SK-N-SH (cell line): ENCODE results near the gene LTBP2. TPM values are rescaled to one million over a fixed set of nuclear protein-coding genes. Genes with fewer than 3 reads are reported as not detected.

Experiments used
- CTCF ChIA-PET: fragments of 300-600, 350-600 bp; formaldehyde crosslinking; extraction: SDS; loops from one replicate; lab custom pipeline; 2021; lab: Yijun Ruan, JAX
- POLR2A ChIA-PET: fragments of 350-600 bp; sonication (Branson Sonifier 250); formaldehyde crosslinking; extraction: SDS; loops from one replicate; lab custom pipeline; 2020; ENCODE audit warnings: antibody characterized with exemption, inconsistent platforms; lab: Yijun Ruan, JAX
- DNase-seq: peaks from one replicate; pipeline ENCODE4 v3.0.0; 2012
- H2AFZ ChIP-seq: fragments of 200-600 bp; sonication (generic); 2 replicates; pipeline ENCODE4 v1.8.1; 2016; ENCODE audit warnings: antibody characterized with exemption, mild to moderate bottlenecking, low read depth
- H3F3A ChIP-seq: fragments of 200-600 bp; sonication (generic); replicated peaks from 2 replicates; pipeline ENCODE3; 2016; ENCODE audit warnings: antibody characterized with exemption, mild to moderate bottlenecking; ENCODE audit not compliant: insufficient read depth
- H3K27ac ChIP-seq, 2 experiments: fragments of 200-500 bp in 1 of 2; fragments of 200-600 bp in 1 of 2; sonication (Bioruptor generic) in 1 of 2; sonication (generic), shearing (Covaris generic) in 1 of 2; 2 replicates each; pipeline versions ENCODE4 v1.5.1 to v1.6.1; 2014 to 2016; ENCODE audit warnings: low read depth in 2 of 2, inconsistent platforms in 1 of 2, low read length in 1 of 2, mild to moderate bottlenecking in 1 of 2, mixed read lengths in 1 of 2
- H3K27me3 ChIP-seq: fragments of 200-600 bp; sonication (generic), shearing (Covaris generic); 2 replicates; pipeline ENCODE4 v1.6.1; 2016; ENCODE audit warnings: mixed run types; ENCODE audit not compliant: insufficient read depth
- H3K36me3 ChIP-seq, 2 experiments: fragments of 200-500 bp in 1 of 2; fragments of 200-600 bp in 1 of 2; sonication (Bioruptor generic) in 1 of 2; sonication (generic) in 1 of 2; replicated peaks in 1 of 2; 2 replicates each; pipeline versions ENCODE3 to v1.5.1; 2014 to 2016; ENCODE audit warnings: low read length in 1 of 2, mild to moderate bottlenecking in 1 of 2; ENCODE audit not compliant: insufficient read depth in 2 of 2, control insufficient read depth in 1 of 2
- H3K4me1 ChIP-seq, 2 experiments: fragments of 200-500 bp in 1 of 2; fragments of 200-600 bp in 1 of 2; sonication (Bioruptor generic) in 1 of 2; sonication (generic), shearing (Covaris generic) in 1 of 2; 2 replicates each; pipeline versions ENCODE4 v1.5.1 to v1.6.1; 2014 to 2016; ENCODE audit warnings: low read depth in 1 of 2, low read length in 1 of 2, mixed run types in 1 of 2; ENCODE audit not compliant: insufficient read depth in 2 of 2, control insufficient read depth in 1 of 2
- H3K4me2 ChIP-seq: fragments of 200-600 bp; sonication (generic), shearing (Covaris generic); 2 replicates; pipeline ENCODE4 v1.6.1; 2017; ENCODE audit warnings: mixed run types
- H3K4me3 ChIP-seq, 2 experiments: fragments of 200-500 bp in 1 of 2; fragments of 200-600 bp in 1 of 2; sonication (Bioruptor generic) in 1 of 2; sonication (generic), shearing (Covaris generic) in 1 of 2; 2 replicates each; pipeline versions ENCODE4 v1.5.1 to v1.8.1; 2014 to 2016; ENCODE audit warnings: low read depth in 2 of 2, inconsistent platforms in 1 of 2, low read length in 1 of 2, mild to moderate bottlenecking in 1 of 2, mixed read lengths in 1 of 2, moderate library complexity in 1 of 2
- H3K79me2 ChIP-seq: fragments of 200-600 bp; sonication (generic); 2 replicates; pipeline ENCODE4 v1.8.1; 2017; ENCODE audit warnings: mild to moderate bottlenecking; ENCODE audit not compliant: insufficient read depth
- H3K9ac ChIP-seq: fragments of 200-600 bp; sonication (generic); 2 replicates; pipeline ENCODE4 v1.6.1; 2017; ENCODE audit warnings: mixed run types
- H3K9me2 ChIP-seq: fragments of 200-600 bp; sonication (generic); 2 replicates; pipeline ENCODE4 v1.6.1; 2017; ENCODE audit warnings: mixed run types
- H3K9me3 ChIP-seq: fragments of 200-600 bp; sonication (generic); 2 replicates; pipeline ENCODE4 v1.6.1; 2017; ENCODE audit warnings: mixed run types, mild to moderate bottlenecking, moderate library complexity
- H4K20me1 ChIP-seq: fragments of 200-600 bp; sonication (generic); 2 replicates; pipeline ENCODE4 v1.6.1; 2017; ENCODE audit warnings: mild to moderate bottlenecking, mixed run types; ENCODE audit not compliant: insufficient read depth
- ELF1 ChIP-seq: IDR thresholded peaks from 2 replicates; pipeline ENCODE4 v1.4.0; 2012
- EZH2phosphoT487 ChIP-seq: fragments of 200-600 bp; sonication (generic); IDR thresholded peaks from 2 replicates; pipeline ENCODE4 v1.6.1; 2017; ENCODE audit warnings: low read depth, mixed run types, mild to moderate bottlenecking, antibody characterized with exemption, moderate library complexity, borderline replicate concordance
- GABPA ChIP-seq: IDR thresholded peaks from 2 replicates; pipeline ENCODE4 v1.4.0; 2012; ENCODE audit warnings: low read depth, mild to moderate bottlenecking
- JUND ChIP-seq: IDR thresholded peaks from 2 replicates; pipeline ENCODE4 v1.4.0; 2012
- MAX ChIP-seq: IDR thresholded peaks from 2 replicates; pipeline ENCODE4 v1.4.0; 2012; ENCODE audit warnings: low read depth
- MXI1 ChIP-seq: IDR thresholded peaks from 2 replicates; pipeline ENCODE4 v1.6.1; 2012; ENCODE audit warnings: mild to moderate bottlenecking, low read depth, low read length, improper control_type of control experiment
- NFIC ChIP-seq: IDR thresholded peaks from 2 replicates; pipeline ENCODE4 v1.4.0; 2012; ENCODE audit warnings: borderline replicate concordance
- POLR2AphosphoS5 ChIP-seq: IDR thresholded peaks from 2 replicates; pipeline ENCODE4 v1.6.1; 2012; ENCODE audit warnings: low read depth, low read length
- RCOR1 ChIP-seq: fragments of 150-350 bp; IDR thresholded peaks from 2 replicates; pipeline ENCODE4 v1.6.1; 2017; ENCODE audit warnings: antibody characterized with exemption, low read length
- RFX5 ChIP-seq: IDR thresholded peaks from 2 replicates; pipeline ENCODE4 v1.6.1; 2012; ENCODE audit warnings: mild to moderate bottlenecking, improper control_type of control experiment, low read length
- SMC3 ChIP-seq: IDR thresholded peaks from 2 replicates; pipeline ENCODE4 v1.6.1; 2012; ENCODE audit warnings: low read depth, low read length, improper control_type of control experiment
- TEAD4 ChIP-seq: IDR thresholded peaks from 2 replicates; pipeline ENCODE4 v1.4.0; 2012; ENCODE audit warnings: mild to moderate bottlenecking, borderline replicate concordance; ENCODE audit not compliant: insufficient read depth
- USF1 ChIP-seq: IDR thresholded peaks from 2 replicates; pipeline ENCODE4 v1.4.0; 2012; ENCODE audit warnings: low read depth, borderline replicate concordance
- YY1 ChIP-seq: IDR thresholded peaks from 2 replicates; pipeline ENCODE4 v1.4.0; 2012; ENCODE audit warnings: low read depth, mild to moderate bottlenecking
- WGBS: methylation state at CpG from one replicate; pipeline ENCODE4 v1.1.6; 2017; ENCODE audit warnings: low lambda C conversion rate; 5-methylcytosine and 5-hydroxymethylcytosine counted together
- polyA plus RNA-seq, 3 experiments: library from polyadenylated mRNA; depleted of rRNA; stranded (reverse); fragments of >200 nt; gene quantifications; 2 replicates each; pipeline ENCODE4 v1.2.3, GENCODE V29; 2012
- TF ChIP-seq, protein P1 (sequence below): fragments of 200-600 bp; sonication (generic); IDR thresholded peaks from 2 replicates; pipeline ENCODE4 v1.6.1; 2017; ENCODE audit warnings: antibody characterized with exemption, mild to moderate bottlenecking, moderate library complexity

LTBP2 gene
- polyA plus RNA-seq, 1 of the 3 experiments (the other 2 are of a cell fraction): 58.8 TPM

DNA sequence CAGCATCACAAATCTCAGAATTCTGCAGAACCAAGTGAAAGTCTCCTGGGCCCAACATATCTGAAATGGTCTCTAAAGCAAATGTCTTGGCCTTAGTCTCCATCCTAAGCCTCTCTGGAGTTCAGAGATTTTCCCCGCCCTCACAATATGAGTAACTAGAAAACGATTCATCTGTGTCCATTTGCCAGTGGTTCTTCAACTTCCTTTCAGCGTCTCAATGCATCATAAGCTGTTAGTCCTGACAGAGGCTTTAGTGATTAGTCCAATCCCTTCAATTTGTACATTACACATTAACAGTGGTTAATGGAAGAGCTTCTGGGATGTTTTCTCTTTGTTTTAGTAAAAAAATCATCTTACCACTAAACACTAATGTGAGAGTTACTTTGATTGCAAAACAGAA is 136.4 kb downstream of the LTBP2 start (continued):
- TF ChIP-seq, protein P1, sequence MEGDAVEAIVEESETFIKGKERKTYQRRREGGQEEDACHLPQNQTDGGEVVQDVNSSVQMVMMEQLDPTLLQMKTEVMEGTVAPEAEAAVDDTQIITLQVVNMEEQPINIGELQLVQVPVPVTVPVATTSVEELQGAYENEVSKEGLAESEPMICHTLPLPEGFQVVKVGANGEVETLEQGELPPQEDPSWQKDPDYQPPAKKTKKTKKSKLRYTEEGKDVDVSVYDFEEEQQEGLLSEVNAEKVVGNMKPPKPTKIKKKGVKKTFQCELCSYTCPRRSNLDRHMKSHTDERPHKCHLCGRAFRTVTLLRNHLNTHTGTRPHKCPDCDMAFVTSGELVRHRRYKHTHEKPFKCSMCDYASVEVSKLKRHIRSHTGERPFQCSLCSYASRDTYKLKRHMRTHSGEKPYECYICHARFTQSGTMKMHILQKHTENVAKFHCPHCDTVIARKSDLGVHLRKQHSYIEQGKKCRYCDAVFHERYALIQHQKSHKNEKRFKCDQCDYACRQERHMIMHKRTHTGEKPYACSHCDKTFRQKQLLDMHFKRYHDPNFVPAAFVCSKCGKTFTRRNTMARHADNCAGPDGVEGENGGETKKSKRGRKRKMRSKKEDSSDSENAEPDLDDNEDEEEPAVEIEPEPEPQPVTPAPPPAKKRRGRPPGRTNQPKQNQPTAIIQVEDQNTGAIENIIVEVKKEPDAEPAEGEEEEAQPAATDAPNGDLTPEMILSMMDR: no peak
- TF ChIP-seq USF1: no peak
- TF ChIP-seq NFIC: no peak
- peak; percentile 40; the same call in 1 of the 2 replicates for TF ChIP-seq JUND
- no peak for TF ChIP-seq MAX

DNA sequence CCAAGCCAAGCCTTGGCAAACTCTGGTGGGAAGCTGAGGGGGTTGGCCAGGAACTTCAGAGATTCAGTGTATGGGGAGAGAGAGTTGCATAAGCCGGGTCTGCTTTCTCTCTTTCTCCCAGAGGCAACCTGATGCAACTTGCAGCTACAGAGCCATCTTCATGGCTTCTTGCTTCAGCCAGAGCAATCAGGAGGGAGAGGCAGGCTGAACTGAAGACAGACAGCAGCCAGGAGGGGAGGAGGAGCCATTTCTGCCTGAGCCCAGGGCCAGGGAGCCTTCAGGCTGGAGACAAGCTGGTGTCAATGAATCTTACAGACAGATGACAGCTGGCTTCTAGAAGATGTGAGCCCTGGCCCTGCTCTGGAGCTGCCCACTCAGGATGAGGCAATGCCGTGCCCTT is 137.7 kb downstream of the LTBP2 start:
- H3K4me1 ChIP-seq: peaks cover 0 to 4% of the 10 kb centered on the region in 2 experiments; a peak in 1 of 4 replicates
- DNase-seq: no peak
- H3K27me3 ChIP-seq: no peaks in the 10 kb centered on the region
- ChIA-PET CTCF (interaction anchor here (0.6 to 10.1 kb wide), 4 partner anchors 15 to 455 kb away, joined by 3 to 249 read pairs (median 5); no protein-coding TSS in a partner anchor), POLR2A (no interaction called here)
- H3K79me2 ChIP-seq: no peaks in the 10 kb centered on the region
- TF ChIP-seq EZH2phosphoT487 (no peak), POLR2AphosphoS5 (no peak), RFX5 (no peak), TEAD4 (no peak), YY1 (no peak), USF1 (no peak), MXI1 (no peak), RCOR1 (no peak), NFIC (no peak)
- H3F3A ChIP-seq: peaks cover 6% of the 10 kb centered on the region
- no peak overlapping the region for H3K27ac ChIP-seq
- no peak overlapping the region for H2AFZ ChIP-seq
- H3K9me3 ChIP-seq: no peaks in the 10 kb centered on the region
- H3K4me2 ChIP-seq: no peak overlapping the region
- 84% methylated on average over 2 of the region's 2 CpGs for WGBS
- H3K36me3 ChIP-seq: peaks cover 0 to 16% of the 10 kb centered on the region in 2 experiments
- H3K9ac ChIP-seq: no peak overlapping the region
- no peak overlapping the region for H3K4me3 ChIP-seq
- no peaks in the 10 kb centered on the region for H4K20me1 ChIP-seq
- H3K9me2 ChIP-seq: no peaks in the 10 kb centered on the region

GRCh38 chr14:74472601-74473000 is 139.4 kb downstream of the LTBP2 start:
- Histone ChIP-seq H3K4me3 (no peak overlapping the region), H3K4me1 (peaks cover 0 to 4% of the 10 kb centered on the region in 2 experiments; a peak in 1 of 4 replicates), H3K79me2 (no peaks in the 10 kb centered on the region), H4K20me1 (no peaks in the 10 kb centered on the region), H3K9me2 (no peaks in the 10 kb centered on the region), H3K9ac (no peak overlapping the region), H3K27ac (no peak overlapping the region), H3K9me3 (no peaks in the 10 kb centered on the region), H3K4me2 (no peak overlapping the region), H3K27me3 (no peaks in the 10 kb centered on the region), H3F3A (peaks cover 6% of the 10 kb centered on the region), H2AFZ (no peak overlapping the region), H3K36me3 (peaks cover 0 to 10% of the 10 kb centered on the region in 2 experiments)
- DNase-seq: no peak
- 84% methylated on average over 2 of the region's 2 CpGs for WGBS
- no peak for TF ChIP-seq JUND
- TF ChIP-seq GABPA: no peak
- TF ChIP-seq SMC3: no peak
- no peak for TF ChIP-seq NFIC
- no peak for TF ChIP-seq USF1
- TF ChIP-seq, protein P1: no peak
- no peak for TF ChIP-seq ELF1
- ChIA-PET POLR2A (no interaction called here), CTCF (interaction anchor here (1.2 kb wide), 1 partner anchor 29 kb away, joined by 3 read pairs; no protein-coding TSS in a partner anchor)
